GM23338 (cell line): ENCODE results near the gene EMC10. TPM values are rescaled to one million over a fixed set of nuclear protein-coding genes. Genes with fewer than 3 reads are reported as not detected.
A peak's percentile ranks its signal among the peaks of the same experiment; 100 is the strongest.

Source experiments
- ATAC-seq: fragments of 200-7000 bp; cut with Tn5 transposase; 3 replicates; pipeline ENCODE4 v1.9.1; 2020
- DNase-seq: peaks from one replicate; pipeline ENCODE4 v3.0.0-alpha.2; 2015; ENCODE audit warnings: low spot score
- H2AFZ ChIP-seq: fragments of 200-600 bp; sonication (generic); 2 replicates; pipeline ENCODE4 v1.8.0; 2016; ENCODE audit warnings: antibody characterized with exemption, mild to moderate bottlenecking, moderate library complexity
- H3F3A ChIP-seq: fragments of 200-600 bp; sonication (generic); replicated peaks from 2 replicates; pipeline ENCODE4 v1.8.0; 2017; ENCODE audit warnings: antibody characterized with exemption, mixed run types, low read depth
- H3K27ac ChIP-seq: fragments of 200-600 bp; sonication (generic); 2 replicates; pipeline ENCODE4 v1.6.1; 2016; ENCODE audit warnings: low read depth
- H3K27me3 ChIP-seq: fragments of 200-600 bp; sonication (generic); 2 replicates; pipeline ENCODE4 v1.8.0; 2016; ENCODE audit warnings: mild to moderate bottlenecking, mixed run types, moderate library complexity; ENCODE audit not compliant: insufficient read depth
- H3K36me3 ChIP-seq: fragments of 200-600 bp; sonication (generic); 2 replicates; pipeline ENCODE4 v1.8.0; 2016; ENCODE audit warnings: mild to moderate bottlenecking; ENCODE audit not compliant: insufficient read depth
- H3K4me1 ChIP-seq: fragments of 200-600 bp; sonication (generic); 2 replicates; pipeline ENCODE4 v1.8.0; 2016; ENCODE audit warnings: mild to moderate bottlenecking, moderate library complexity; ENCODE audit not compliant: insufficient read depth
- H3K4me2 ChIP-seq: fragments of 200-600 bp; sonication (generic); 2 replicates; pipeline ENCODE4 v1.7.1; 2017; ENCODE audit warnings: mixed run types
- H3K4me3 ChIP-seq: fragments of 200-600 bp; sonication (generic); 2 replicates; pipeline ENCODE4 v1.6.1; 2016; ENCODE audit warnings: mixed run types
- H3K79me2 ChIP-seq: fragments of 200-600 bp; sonication (generic); replicated peaks from 2 replicates; pipeline ENCODE4 v1.8.0; 2017; ENCODE audit warnings: mild to moderate bottlenecking; ENCODE audit not compliant: insufficient read depth
- H3K9me2 ChIP-seq: fragments of 200-600 bp; sonication (generic); 2 replicates; pipeline ENCODE4 v1.8.0; 2017; ENCODE audit not compliant: insufficient read depth
- H4K20me1 ChIP-seq: fragments of 200-600 bp; sonication (generic); replicated peaks from 2 replicates; pipeline ENCODE4 v1.8.0; 2017; ENCODE audit warnings: mild to moderate bottlenecking; ENCODE audit not compliant: insufficient read depth
- H3K27ac Mint-ChIP-seq: 2 replicates; pipeline ENCODE4 v1.8.0; 2020; ENCODE audit warnings: inconsistent platforms, mild to moderate bottlenecking, moderate library complexity, mixed read lengths
- H3K27me3 Mint-ChIP-seq: 3 replicates; pipeline ENCODE4 v1.8.0; 2022; ENCODE audit warnings: low read depth, mild to moderate bottlenecking, moderate library complexity, mixed read lengths, inconsistent platforms; ENCODE audit not compliant: insufficient read depth, poor library complexity
- H3K36me3 Mint-ChIP-seq: 3 replicates; pipeline ENCODE4 v1.8.0; 2021; ENCODE audit warnings: low read depth, mild to moderate bottlenecking, inconsistent platforms, moderate library complexity, mixed read lengths
- H3K4me1 Mint-ChIP-seq: 3 replicates; pipeline ENCODE4 v1.8.0; 2020; ENCODE audit warnings: mild to moderate bottlenecking, inconsistent platforms, mixed read lengths
- H3K4me3 Mint-ChIP-seq: 3 replicates; pipeline ENCODE4 v1.8.0; 2021; ENCODE audit warnings: moderate library complexity, mild to moderate bottlenecking, inconsistent platforms, mixed read lengths
- H3K9me3 Mint-ChIP-seq: 3 replicates; pipeline ENCODE4 v1.8.0; 2020; ENCODE audit warnings: moderate library complexity, mild to moderate bottlenecking, inconsistent platforms, mixed read lengths
- NANOG ChIP-seq: IDR thresholded peaks from 2 replicates; pipeline ENCODE4 v1.6.1; 2016; ENCODE audit warnings: antibody characterized with exemption, borderline replicate concordance
- POLR2AphosphoS5 ChIP-seq: IDR thresholded peaks from 2 replicates; pipeline ENCODE4 v1.6.1; 2016; ENCODE audit warnings: antibody characterized with exemption, low read depth
- ZNF114 ChIP-seq: fragments of 250-450 bp; sonication (Bioruptor Pico); IDR thresholded peaks from 2 replicates; pipeline ENCODE4 v1.5.0; 2020; ENCODE audit warnings: mild to moderate bottlenecking, moderate library complexity
- polyA plus RNA-seq: library from polyadenylated mRNA; unstranded; fragments of >200 nt; fragmentation: Nextera tagmentation; extraction: Ambion mirVana; gene quantifications from 2 replicates; pipeline ENCODE4 v1.2.1, GENCODE V29; 2016
- total RNA-seq: library from RNA; depleted of rRNA; stranded (reverse); fragments of >200 nt; shearing (Covaris generic); gene quantifications from 2 replicates; pipeline ENCODE4 v1.2.3, GENCODE V29; 2014
- TF ChIP-seq, protein P1 (sequence below): fragments of 250-450 bp; sonication (Bioruptor Pico); IDR thresholded peaks from 2 replicates; pipeline ENCODE4 v1.5.0; 2020; ENCODE audit warnings: mild to moderate bottlenecking, moderate library complexity

EMC10 gene
- total and polyA plus RNA-seq, 2 experiments from 2014 or later: 24.8 to 113 TPM

DNA sequence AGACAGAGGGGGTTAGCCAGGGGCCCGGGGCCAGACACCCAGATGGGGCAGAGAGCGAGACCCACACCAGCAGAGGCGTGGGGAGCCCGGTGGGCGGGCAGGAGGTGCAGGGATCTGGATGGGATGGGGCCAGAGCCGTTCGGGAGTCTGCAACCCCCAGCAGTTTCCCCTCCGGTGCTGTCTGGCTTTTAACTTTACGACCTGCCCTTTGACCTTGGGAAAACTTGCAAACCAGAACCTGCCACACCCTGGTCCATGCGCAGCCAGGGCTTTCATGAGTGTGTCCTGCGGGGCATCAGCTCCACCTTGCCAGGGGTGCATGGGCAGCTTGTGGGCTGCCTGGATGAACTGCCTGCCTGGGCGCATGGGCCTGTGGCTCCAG lies 24.9 kb downstream of the EMC10 start:
- H3K79me2 ChIP-seq: no peaks in the 10 kb centered on the region
- no peak for DNase-seq

More for the DNA sequence above, 24.9 kb downstream of the EMC10 start:
- Histone ChIP-seq H3K4me1 (peaks cover 7% of the 10 kb centered on the region; the same call in 1 of the 2 replicates), H3K36me3 (no peaks in the 10 kb centered on the region), H3K27me3 (peaks cover 44% of the 10 kb centered on the region), H4K20me1 (no peaks in the 10 kb centered on the region), H3K27ac (no peak overlapping the region), H3K4me3 (no peak overlapping the region), H2AFZ (no peak overlapping the region), H3K4me2 (peak overlapping the region; percentile 65; the same call in 1 of the 2 replicates), H3F3A (no peaks in the 10 kb centered on the region), H3K9me2 (no peaks in the 10 kb centered on the region)
- TF ChIP-seq ZNF114 (CRISPR knock-in tag) (no peak), NANOG (no peak), POLR2AphosphoS5 (no peak)
- TF ChIP-seq, protein P1, sequence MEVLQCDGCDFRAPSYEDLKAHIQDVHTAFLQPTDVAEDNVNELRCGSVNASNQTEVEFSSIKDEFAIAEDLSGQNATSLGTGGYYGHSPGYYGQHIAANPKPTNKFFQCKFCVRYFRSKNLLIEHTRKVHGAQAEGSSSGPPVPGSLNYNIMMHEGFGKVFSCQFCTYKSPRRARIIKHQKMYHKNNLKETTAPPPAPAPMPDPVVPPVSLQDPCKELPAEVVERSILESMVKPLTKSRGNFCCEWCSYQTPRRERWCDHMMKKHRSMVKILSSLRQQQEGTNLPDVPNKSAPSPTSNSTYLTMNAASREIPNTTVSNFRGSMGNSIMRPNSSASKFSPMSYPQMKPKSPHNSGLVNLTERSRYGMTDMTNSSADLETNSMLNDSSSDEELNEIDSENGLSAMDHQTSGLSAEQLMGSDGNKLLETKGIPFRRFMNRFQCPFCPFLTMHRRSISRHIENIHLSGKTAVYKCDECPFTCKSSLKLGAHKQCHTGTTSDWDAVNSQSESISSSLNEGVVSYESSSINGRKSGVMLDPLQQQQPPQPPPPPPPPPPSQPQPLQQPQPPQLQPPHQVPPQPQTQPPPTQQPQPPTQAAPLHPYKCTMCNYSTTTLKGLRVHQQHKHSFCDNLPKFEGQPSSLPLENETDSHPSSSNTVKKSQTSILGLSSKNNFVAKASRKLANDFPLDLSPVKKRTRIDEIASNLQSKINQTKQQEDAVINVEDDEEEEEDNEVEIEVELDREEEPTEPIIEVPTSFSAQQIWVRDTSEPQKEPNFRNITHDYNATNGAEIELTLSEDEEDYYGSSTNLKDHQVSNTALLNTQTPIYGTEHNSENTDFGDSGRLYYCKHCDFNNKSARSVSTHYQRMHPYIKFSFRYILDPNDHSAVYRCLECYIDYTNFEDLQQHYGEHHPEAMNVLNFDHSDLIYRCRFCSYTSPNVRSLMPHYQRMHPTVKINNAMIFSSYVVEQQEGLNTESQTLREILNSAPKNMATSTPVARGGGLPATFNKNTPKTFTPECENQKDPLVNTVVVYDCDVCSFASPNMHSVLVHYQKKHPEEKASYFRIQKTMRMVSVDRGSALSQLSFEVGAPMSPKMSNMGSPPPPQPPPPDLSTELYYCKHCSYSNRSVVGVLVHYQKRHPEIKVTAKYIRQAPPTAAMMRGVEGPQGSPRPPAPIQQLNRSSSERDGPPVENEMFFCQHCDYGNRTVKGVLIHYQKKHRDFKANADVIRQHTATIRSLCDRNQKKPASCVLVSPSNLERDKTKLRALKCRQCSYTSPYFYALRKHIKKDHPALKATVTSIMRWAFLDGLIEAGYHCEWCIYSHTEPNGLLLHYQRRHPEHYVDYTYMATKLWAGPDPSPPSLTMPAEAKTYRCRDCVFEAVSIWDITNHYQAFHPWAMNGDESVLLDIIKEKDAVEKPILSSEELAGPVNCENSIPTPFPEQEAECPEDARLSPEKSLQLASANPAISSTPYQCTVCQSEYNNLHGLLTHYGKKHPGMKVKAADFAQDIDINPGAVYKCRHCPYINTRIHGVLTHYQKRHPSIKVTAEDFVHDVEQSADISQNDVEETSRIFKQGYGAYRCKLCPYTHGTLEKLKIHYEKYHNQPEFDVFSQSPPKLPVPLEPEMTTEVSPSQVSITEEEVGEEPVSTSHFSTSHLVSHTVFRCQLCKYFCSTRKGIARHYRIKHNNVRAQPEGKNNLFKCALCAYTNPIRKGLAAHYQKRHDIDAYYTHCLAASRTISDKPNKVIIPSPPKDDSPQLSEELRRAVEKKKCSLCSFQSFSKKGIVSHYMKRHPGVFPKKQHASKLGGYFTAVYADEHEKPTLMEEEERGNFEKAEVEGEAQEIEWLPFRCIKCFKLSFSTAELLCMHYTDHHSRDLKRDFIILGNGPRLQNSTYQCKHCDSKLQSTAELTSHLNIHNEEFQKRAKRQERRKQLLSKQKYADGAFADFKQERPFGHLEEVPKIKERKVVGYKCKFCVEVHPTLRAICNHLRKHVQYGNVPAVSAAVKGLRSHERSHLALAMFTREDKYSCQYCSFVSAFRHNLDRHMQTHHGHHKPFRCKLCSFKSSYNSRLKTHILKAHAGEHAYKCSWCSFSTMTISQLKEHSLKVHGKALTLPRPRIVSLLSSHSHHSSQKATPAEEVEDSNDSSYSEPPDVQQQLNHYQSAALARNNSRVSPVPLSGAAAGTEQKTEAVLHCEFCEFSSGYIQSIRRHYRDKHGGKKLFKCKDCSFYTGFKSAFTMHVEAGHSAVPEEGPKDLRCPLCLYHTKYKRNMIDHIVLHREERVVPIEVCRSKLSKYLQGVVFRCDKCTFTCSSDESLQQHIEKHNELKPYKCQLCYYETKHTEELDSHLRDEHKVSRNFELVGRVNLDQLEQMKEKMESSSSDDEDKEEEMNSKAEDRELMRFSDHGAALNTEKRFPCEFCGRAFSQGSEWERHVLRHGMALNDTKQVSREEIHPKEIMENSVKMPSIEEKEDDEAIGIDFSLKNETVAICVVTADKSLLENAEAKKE (CRISPR knock-in tag): no peak
- Mint-ChIP-seq H3K27ac (no peak overlapping the region), H3K4me3 (no peak overlapping the region), H3K9me3 (peaks cover 56% of the 10 kb centered on the region), H3K36me3 (peaks cover 15% of the 10 kb centered on the region), H3K27me3 (peaks cover 9% of the 10 kb centered on the region), H3K4me1 (no peaks in the 10 kb centered on the region)
- ATAC-seq: no peak
